Astrocyte (in vitro differentiated cells and primary cell): ENCODE data around the gene ALDH3B2. TPM values are rescaled to one million over a fixed set of nuclear protein-coding genes. Genes with fewer than 3 reads are reported as not detected.

Experiments
- DNase-seq: peaks from one replicate; pipeline ENCODE4 v3.0.0-alpha.2; 2010; ENCODE audit warnings: low read depth
- FAIRE-seq: peaks from 2 replicates; lab custom pipeline; 2011; peaks lifted over from hg19 to GRCh38; lab: Jason Lieb, UNC
- H2AFZ ChIP-seq: 2 replicates; pipeline ENCODE4 v1.6.0; 2012; ENCODE audit warnings: low read depth, low read length, inconsistent platforms
- H3K27ac ChIP-seq: 2 replicates; pipeline ENCODE4 v1.5.1; 2011; ENCODE audit warnings: low read depth, low read length, inconsistent platforms
- H3K27me3 ChIP-seq: 2 replicates; pipeline ENCODE4 v1.6.0; 2011; ENCODE audit warnings: low read length, inconsistent platforms; ENCODE audit not compliant: insufficient read depth
- H3K36me3 ChIP-seq: 2 replicates; pipeline ENCODE4 v1.5.1; 2011; ENCODE audit warnings: low read length, inconsistent platforms; ENCODE audit not compliant: insufficient read depth
- H3K4me1 ChIP-seq: 2 replicates; pipeline ENCODE4 v1.5.1; 2011; ENCODE audit warnings: low read length, inconsistent platforms; ENCODE audit not compliant: insufficient read depth
- H3K4me2 ChIP-seq: 2 replicates; pipeline ENCODE4 v1.6.0; 2012; ENCODE audit warnings: low read length, inconsistent platforms
- H3K4me3 ChIP-seq: 2 replicates; pipeline ENCODE4 v1.5.1; 2011; ENCODE audit warnings: low read depth, mild to moderate bottlenecking, low read length, inconsistent platforms; ENCODE audit not compliant: insufficient read depth
- H3K79me2 ChIP-seq: 2 replicates; pipeline ENCODE4 v1.6.0; 2012; ENCODE audit warnings: mild to moderate bottlenecking, low read length, inconsistent platforms; ENCODE audit not compliant: insufficient read depth
- H3K9ac ChIP-seq: 2 replicates; pipeline ENCODE4 v1.6.0; 2012; ENCODE audit warnings: mild to moderate bottlenecking, low read length, inconsistent platforms
- H3K9me3 ChIP-seq: 2 replicates; pipeline ENCODE4 v1.5.1; 2012; ENCODE audit warnings: low read depth, mild to moderate bottlenecking, low read length, inconsistent platforms; ENCODE audit not compliant: insufficient read depth
- H4K20me1 ChIP-seq: 2 replicates; pipeline ENCODE4 v1.6.0; 2012; ENCODE audit warnings: low read length, inconsistent platforms; ENCODE audit not compliant: insufficient read depth
- H3K27ac Mint-ChIP-seq: one replicate; pipeline ENCODE4 v1.8.0; 2021; ENCODE audit warnings: mild to moderate bottlenecking, mixed read lengths; ENCODE audit not compliant: unreplicated experiment
- H3K27me3 Mint-ChIP-seq: one replicate; pipeline ENCODE4 v1.8.0; 2021; ENCODE audit warnings: low read depth, mixed read lengths; ENCODE audit not compliant: unreplicated experiment
- H3K36me3 Mint-ChIP-seq: one replicate; pipeline ENCODE4 v1.8.0; 2021; ENCODE audit warnings: low read depth, mixed read lengths; ENCODE audit not compliant: unreplicated experiment
- H3K4me1 Mint-ChIP-seq: one replicate; pipeline ENCODE4 v1.8.0; 2021; ENCODE audit warnings: low read depth, mixed read lengths; ENCODE audit not compliant: unreplicated experiment
- H3K4me3 Mint-ChIP-seq: one replicate; pipeline ENCODE4 v1.8.0; 2021; ENCODE audit warnings: mild to moderate bottlenecking, moderate library complexity, mixed read lengths; ENCODE audit not compliant: unreplicated experiment
- H3K9me3 Mint-ChIP-seq: one replicate; pipeline ENCODE4 v1.8.0; 2021; ENCODE audit warnings: mild to moderate bottlenecking, mixed read lengths; ENCODE audit not compliant: unreplicated experiment
- CTCF ChIP-seq: IDR thresholded peaks from 2 replicates; pipeline ENCODE4 v1.5.1; 2011; ENCODE audit warnings: low read depth, mild to moderate bottlenecking, inconsistent platforms, low read length, moderate library complexity; ENCODE audit not compliant: insufficient read depth
- EZH2 ChIP-seq: IDR thresholded peaks from 2 replicates; pipeline ENCODE4 v1.6.1; 2012; ENCODE audit warnings: mild to moderate bottlenecking, low read length, inconsistent platforms; ENCODE audit not compliant: insufficient read depth
- total RNA-seq: library from RNA; stranded (reverse); gene quantifications from 2 replicates; pipeline ENCODE4 v1.2.1, GENCODE V29; 2021

Gene ALDH3B2
- total RNA-seq, 1 donor from 2014 or later, result not detected

GRCh38 chr11:67663532-67664212 lies 10.8 kb downstream of the ALDH3B2 start:
- H3K27me3 Mint-ChIP-seq, result peaks cover 23% of the 10 kb centered on the region
- no peak overlapping the region for H3K27ac Mint-ChIP-seq
- Histone ChIP-seq H3K79me2 (no peaks in the 10 kb centered on the region), H3K4me1 (no peaks in the 10 kb centered on the region), H4K20me1 (no peaks in the 10 kb centered on the region), H3K27me3 (peaks cover 2% of the 10 kb centered on the region), H2AFZ (no peak overlapping the region), H3K4me2 (no peak overlapping the region), H3K27ac (no peak overlapping the region), H3K9me3 (no peaks in the 10 kb centered on the region), H3K9ac (no peak overlapping the region), H3K36me3 (no peaks in the 10 kb centered on the region), H3K4me3 (no peak overlapping the region)
- no peaks in the 10 kb centered on the region for H3K36me3 Mint-ChIP-seq
- H3K9me3 Mint-ChIP-seq, result no peaks in the 10 kb centered on the region
- H3K4me1 Mint-ChIP-seq, result no peaks in the 10 kb centered on the region
- TF ChIP-seq EZH2 (no peak), CTCF (no peak)
- FAIRE-seq (no peak), DNase-seq (no peak)
- H3K4me3 Mint-ChIP-seq, result no peak overlapping the region

GRCh38 chr11:67662835-67663531 lies 11.4 kb downstream of the ALDH3B2 start:
- no peak overlapping the region for H3K9ac ChIP-seq
- H3K9me3 Mint-ChIP-seq, result no peaks in the 10 kb centered on the region
- H3K4me1 Mint-ChIP-seq, result no peaks in the 10 kb centered on the region
- H3K36me3 Mint-ChIP-seq, result no peaks in the 10 kb centered on the region
- DNase-seq, result no peak
- H3K27ac ChIP-seq, result no peak overlapping the region
- H3K79me2 ChIP-seq, result no peaks in the 10 kb centered on the region
- no peak overlapping the region for H2AFZ ChIP-seq
- H3K4me1 ChIP-seq, result no peaks in the 10 kb centered on the region
- H4K20me1 ChIP-seq, result no peaks in the 10 kb centered on the region
- TF ChIP-seq CTCF, result no peak
- no peak for TF ChIP-seq EZH2
- H3K27me3 Mint-ChIP-seq, result peaks cover 23% of the 10 kb centered on the region
- H3K4me3 ChIP-seq, result no peak overlapping the region
- H3K27ac Mint-ChIP-seq, result no peak overlapping the region
- no peaks in the 10 kb centered on the region for H3K36me3 ChIP-seq
- no peak overlapping the region for H3K4me2 ChIP-seq
- no peak for FAIRE-seq
- no peaks in the 10 kb centered on the region for H3K9me3 ChIP-seq
- H3K4me3 Mint-ChIP-seq, result no peak overlapping the region
- H3K27me3 ChIP-seq, result peaks cover 2% of the 10 kb centered on the region
